ENCODE results near the gene RAP1GAP2. TPM values are rescaled to one million over a fixed set of nuclear protein-coding genes. Genes with fewer than 3 reads are reported as not detected.

RAP1GAP2 gene
- polyA plus RNA-seq, 1 donor, result 21.3 TPM

DNA sequence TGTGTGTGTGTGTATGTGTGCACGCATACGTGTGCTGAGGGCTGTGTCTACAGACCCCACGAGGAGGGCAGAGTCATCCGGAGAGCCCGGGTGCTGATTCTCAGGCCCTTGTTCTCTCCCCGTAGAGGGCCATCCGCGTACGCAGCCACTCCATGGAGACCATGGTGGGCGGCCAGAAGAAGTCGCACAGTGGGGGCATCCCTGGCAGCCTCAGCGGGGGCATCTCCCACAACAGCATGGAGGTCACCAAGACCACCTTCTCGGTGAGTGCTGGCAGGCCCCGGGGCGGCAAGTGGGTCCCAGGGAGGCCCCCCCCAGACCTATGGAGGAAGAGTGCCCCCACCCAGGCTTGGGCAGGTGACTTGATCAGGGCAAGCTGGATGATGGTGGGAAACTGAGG lies 221.7 kb downstream of the RAP1GAP2 start:
- WGBS (ENCODE audit: insufficient coverage, low lambda C conversion rate), result no CpG with 5 or more reads among the region's 15 CpGs
- DNase-seq, result no peak
- Histone ChIP-seq H3K27me3 (ENCODE audit: control insufficient read depth, insufficient read depth, low read length) (no peaks in the 10 kb centered on the region), H3K36me3 (ENCODE audit: control insufficient read depth, insufficient read depth, low read length) (peaks cover 45% of the 10 kb centered on the region), H3K9me3 (ENCODE audit: control insufficient read depth, low read depth, low read length) (no peaks in the 10 kb centered on the region), H3K27ac (ENCODE audit: low read length) (no peak overlapping the region), H3K4me3 (ENCODE audit: low read length) (no peak overlapping the region), H3K4me1 (ENCODE audit: control insufficient read depth, insufficient read depth, low read length) (no peaks in the 10 kb centered on the region)

DNA sequence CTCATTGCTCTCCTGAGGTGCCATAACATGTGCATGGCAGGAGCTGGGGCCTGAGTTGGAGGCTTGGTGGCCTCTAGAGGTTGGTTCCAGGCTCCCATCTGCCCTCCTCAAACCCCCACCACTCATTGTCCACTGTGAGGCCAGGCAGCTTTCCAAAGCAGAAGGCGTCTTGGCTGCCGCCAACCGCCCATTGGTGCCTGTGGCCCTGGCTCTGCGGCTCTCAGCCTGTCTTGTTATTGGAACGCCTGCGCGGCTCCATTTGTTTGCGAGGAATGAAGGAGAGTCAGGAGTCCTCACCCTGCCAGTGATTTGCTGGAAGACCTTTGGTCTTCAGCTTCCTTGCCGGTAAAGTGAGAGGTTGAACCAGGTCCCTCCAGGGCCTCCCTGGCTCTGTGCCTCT lies 223.5 kb downstream of the RAP1GAP2 start:
- no peaks in the 10 kb centered on the region for H3K27me3 ChIP-seq (ENCODE audit: control insufficient read depth, insufficient read depth, low read length)
- WGBS (ENCODE audit: insufficient coverage, low lambda C conversion rate), result no CpG with 5 or more reads among the region's 9 CpGs
- H3K4me1 ChIP-seq (ENCODE audit: control insufficient read depth, insufficient read depth, low read length), result no peaks in the 10 kb centered on the region
- H3K9me3 ChIP-seq (ENCODE audit: control insufficient read depth, low read depth, low read length), result no peaks in the 10 kb centered on the region
- DNase-seq, result no peak
- no peak overlapping the region for H3K4me3 ChIP-seq (ENCODE audit: low read length)
- peaks cover 46% of the 10 kb centered on the region for H3K36me3 ChIP-seq (ENCODE audit: control insufficient read depth, insufficient read depth, low read length)
- H3K27ac ChIP-seq (ENCODE audit: low read length), result no peak overlapping the region

DNA sequence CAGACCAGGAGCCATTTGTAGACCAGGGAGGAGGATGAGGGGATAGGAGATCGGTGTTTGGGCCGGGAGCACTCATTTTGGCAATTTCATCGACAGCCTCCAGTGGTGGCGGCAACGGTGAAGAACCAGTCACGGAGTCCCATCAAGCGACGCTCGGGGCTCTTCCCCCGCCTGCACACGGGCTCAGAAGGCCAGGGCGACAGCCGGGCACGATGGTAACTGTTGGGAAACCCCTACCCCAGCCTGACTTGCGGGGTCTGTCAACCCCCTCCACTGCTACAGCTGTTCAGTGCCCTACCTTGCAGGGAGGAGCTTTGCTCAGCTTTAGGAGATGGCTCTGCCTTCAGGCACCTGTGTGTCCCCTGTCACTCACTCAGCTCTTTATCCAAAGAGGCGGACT lies 224.1 kb downstream of the RAP1GAP2 start:
- H3K36me3 ChIP-seq (ENCODE audit: control insufficient read depth, insufficient read depth, low read length), result peaks cover 43% of the 10 kb centered on the region
- H3K4me1 ChIP-seq (ENCODE audit: control insufficient read depth, insufficient read depth, low read length), result no peaks in the 10 kb centered on the region
- no peak for DNase-seq
- WGBS (ENCODE audit: insufficient coverage, low lambda C conversion rate), result no CpG with 5 or more reads among the region's 16 CpGs
- no peaks in the 10 kb centered on the region for H3K9me3 ChIP-seq (ENCODE audit: control insufficient read depth, low read depth, low read length)
- no peak overlapping the region for H3K4me3 ChIP-seq (ENCODE audit: low read length)
- H3K27ac ChIP-seq (ENCODE audit: low read length), result no peak overlapping the region
- no peaks in the 10 kb centered on the region for H3K27me3 ChIP-seq (ENCODE audit: control insufficient read depth, insufficient read depth, low read length)

DNA sequence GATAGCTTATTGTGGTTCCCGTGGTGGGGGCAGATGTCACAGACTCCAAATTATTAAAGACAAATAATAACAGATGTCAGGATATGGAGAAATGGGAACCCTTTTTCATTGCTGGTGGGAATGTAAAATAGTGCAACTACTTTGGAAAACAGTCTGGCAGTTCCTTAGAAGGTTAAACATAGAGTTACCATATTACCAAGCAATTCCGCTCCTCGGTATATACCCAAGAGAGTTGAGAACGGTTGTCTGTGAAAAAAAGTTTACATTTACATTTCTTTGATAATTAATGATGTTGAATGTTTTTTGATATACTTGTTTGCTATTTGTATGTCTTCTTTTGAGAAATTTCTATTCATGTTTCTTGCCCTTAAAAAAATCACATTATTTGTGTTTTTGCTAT lies 226.0 kb downstream of the RAP1GAP2 start:
- Histone ChIP-seq H3K36me3 (ENCODE audit: control insufficient read depth, insufficient read depth, low read length) (peaks cover 49% of the 10 kb centered on the region), H3K27ac (ENCODE audit: low read length) (no peak overlapping the region), H3K4me1 (ENCODE audit: control insufficient read depth, insufficient read depth, low read length) (no peaks in the 10 kb centered on the region), H3K9me3 (ENCODE audit: control insufficient read depth, low read depth, low read length) (no peaks in the 10 kb centered on the region), H3K4me3 (ENCODE audit: low read length) (no peak overlapping the region), H3K27me3 (ENCODE audit: control insufficient read depth, insufficient read depth, low read length) (no peaks in the 10 kb centered on the region)
- DNase-seq, result no peak
- 100% methylated on average over 3 of the region's 4 CpGs for WGBS (ENCODE audit: insufficient coverage, low lambda C conversion rate)

DNA sequence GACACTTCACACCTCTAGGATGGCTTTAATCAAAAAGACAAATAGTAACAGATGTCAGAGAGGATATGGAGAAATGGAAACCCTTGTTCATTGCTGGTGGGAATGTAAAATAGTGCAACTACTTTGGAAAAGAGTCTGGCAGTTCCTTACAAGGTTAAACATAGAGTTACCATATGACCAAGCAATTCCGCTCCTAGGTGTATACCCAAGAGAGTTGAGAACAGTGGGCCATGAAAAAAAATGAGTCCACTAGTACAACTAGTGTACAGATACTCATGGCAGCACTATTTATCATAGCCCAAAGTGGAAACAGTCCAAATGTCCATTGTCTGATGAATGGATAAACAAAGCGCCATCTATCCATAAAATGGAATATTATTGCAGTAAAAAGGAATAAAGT lies 228.1 kb downstream of the RAP1GAP2 start:
- H3K9me3 ChIP-seq (ENCODE audit: control insufficient read depth, low read depth, low read length), result no peaks in the 10 kb centered on the region
- no CpG with 5 or more reads among the region's 2 CpGs for WGBS (ENCODE audit: insufficient coverage, low lambda C conversion rate)
- no peak overlapping the region for H3K27ac ChIP-seq (ENCODE audit: low read length)
- H3K4me3 ChIP-seq (ENCODE audit: low read length), result no peak overlapping the region
- H3K36me3 ChIP-seq (ENCODE audit: control insufficient read depth, insufficient read depth, low read length), result peaks cover 51% of the 10 kb centered on the region
- H3K4me1 ChIP-seq (ENCODE audit: control insufficient read depth, insufficient read depth, low read length), result no peaks in the 10 kb centered on the region
- no peak for DNase-seq
- no peaks in the 10 kb centered on the region for H3K27me3 ChIP-seq (ENCODE audit: control insufficient read depth, insufficient read depth, low read length)

DNA sequence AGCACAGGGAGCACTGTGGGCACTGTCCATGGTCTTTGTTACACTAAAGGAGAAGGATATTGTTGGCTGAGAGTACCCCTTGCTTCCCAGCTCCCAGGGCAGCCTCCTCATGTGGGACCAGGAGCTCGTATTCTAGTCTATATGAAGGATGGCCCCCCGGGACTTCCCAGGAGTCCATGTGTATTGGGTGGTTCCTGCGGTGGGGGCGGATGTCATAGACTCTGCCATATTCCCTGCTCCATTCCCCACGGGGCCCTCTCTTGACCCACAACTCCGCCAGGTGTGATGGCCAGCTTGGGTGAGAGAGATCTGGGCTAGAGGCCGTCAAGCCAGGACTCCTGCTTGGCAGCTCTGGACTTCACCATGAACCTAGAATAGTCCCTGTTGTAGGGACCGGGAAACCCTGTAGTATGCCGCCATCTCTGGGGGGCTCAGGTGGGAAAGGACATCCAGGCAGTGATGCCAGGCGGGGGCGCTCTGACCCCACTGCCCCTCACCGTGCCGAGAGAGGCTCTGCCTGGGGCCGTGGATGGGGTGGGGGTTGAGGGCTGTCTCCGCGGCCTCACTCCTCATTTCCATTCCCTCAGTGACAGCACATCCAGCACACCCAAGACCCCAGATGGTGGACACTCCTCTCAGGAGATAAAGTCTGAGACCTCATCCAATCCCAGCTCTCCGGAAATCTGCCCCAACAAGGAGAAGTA lies 229.3 kb downstream of the RAP1GAP2 start:
- Histone ChIP-seq H3K27ac (ENCODE audit: low read length) (no peak overlapping the region), H3K27me3 (ENCODE audit: control insufficient read depth, insufficient read depth, low read length) (no peaks in the 10 kb centered on the region), H3K9me3 (ENCODE audit: control insufficient read depth, low read depth, low read length) (no peaks in the 10 kb centered on the region), H3K36me3 (ENCODE audit: control insufficient read depth, insufficient read depth, low read length) (peaks cover 45% of the 10 kb centered on the region), H3K4me3 (ENCODE audit: low read length) (no peak overlapping the region), H3K4me1 (ENCODE audit: control insufficient read depth, insufficient read depth, low read length) (no peaks in the 10 kb centered on the region)
- no peak for DNase-seq
- WGBS (ENCODE audit: insufficient coverage, low lambda C conversion rate), result no CpG with 5 or more reads among the region's 17 CpGs

DNA sequence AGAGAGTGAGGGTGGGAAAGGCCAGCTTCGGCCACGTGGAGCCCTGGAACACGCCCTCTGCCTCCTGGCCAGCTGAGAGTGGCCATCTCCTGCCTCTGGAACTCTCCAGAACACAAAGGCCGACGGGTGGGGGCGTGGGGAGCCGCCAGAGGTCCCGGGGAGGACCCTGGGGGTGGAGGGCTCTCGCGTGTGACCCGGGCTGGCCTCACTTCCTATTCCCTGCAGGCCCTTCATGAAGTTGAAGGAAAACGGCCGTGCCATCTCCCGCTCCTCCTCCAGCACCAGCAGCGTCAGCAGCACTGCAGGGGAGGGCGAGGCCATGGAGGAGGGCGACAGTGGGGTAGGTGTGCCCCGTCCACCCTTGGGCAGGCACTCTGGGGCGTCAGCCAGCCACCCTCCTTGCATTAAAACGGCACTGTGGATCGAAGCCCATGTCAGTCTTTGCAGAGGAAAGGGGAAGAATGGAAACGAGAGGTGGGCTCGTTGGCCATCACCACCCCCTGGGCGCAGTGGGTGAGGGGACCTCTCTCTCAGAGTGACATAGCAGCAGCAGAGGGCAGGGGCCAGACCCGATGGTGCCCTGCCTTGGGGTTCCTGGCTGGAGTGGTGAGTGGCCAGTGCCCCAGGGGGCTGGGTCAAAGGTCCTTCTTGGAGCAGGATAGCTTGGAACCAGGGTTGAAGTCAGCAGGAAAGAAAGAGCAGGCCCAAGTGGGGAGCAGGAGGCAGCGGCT lies 230.1 kb downstream of the RAP1GAP2 start:
- Histone ChIP-seq H3K27ac (ENCODE audit: low read length) (no peak overlapping the region), H3K4me1 (ENCODE audit: control insufficient read depth, insufficient read depth, low read length) (no peaks in the 10 kb centered on the region), H3K4me3 (ENCODE audit: low read length) (no peak overlapping the region), H3K9me3 (ENCODE audit: control insufficient read depth, low read depth, low read length) (no peaks in the 10 kb centered on the region), H3K27me3 (ENCODE audit: control insufficient read depth, insufficient read depth, low read length) (no peaks in the 10 kb centered on the region), H3K36me3 (ENCODE audit: control insufficient read depth, insufficient read depth, low read length) (peaks cover 48% of the 10 kb centered on the region)
- no CpG with 5 or more reads among the region's 26 CpGs for WGBS (ENCODE audit: insufficient coverage, low lambda C conversion rate)
- DNase-seq, result no peak

DNA sequence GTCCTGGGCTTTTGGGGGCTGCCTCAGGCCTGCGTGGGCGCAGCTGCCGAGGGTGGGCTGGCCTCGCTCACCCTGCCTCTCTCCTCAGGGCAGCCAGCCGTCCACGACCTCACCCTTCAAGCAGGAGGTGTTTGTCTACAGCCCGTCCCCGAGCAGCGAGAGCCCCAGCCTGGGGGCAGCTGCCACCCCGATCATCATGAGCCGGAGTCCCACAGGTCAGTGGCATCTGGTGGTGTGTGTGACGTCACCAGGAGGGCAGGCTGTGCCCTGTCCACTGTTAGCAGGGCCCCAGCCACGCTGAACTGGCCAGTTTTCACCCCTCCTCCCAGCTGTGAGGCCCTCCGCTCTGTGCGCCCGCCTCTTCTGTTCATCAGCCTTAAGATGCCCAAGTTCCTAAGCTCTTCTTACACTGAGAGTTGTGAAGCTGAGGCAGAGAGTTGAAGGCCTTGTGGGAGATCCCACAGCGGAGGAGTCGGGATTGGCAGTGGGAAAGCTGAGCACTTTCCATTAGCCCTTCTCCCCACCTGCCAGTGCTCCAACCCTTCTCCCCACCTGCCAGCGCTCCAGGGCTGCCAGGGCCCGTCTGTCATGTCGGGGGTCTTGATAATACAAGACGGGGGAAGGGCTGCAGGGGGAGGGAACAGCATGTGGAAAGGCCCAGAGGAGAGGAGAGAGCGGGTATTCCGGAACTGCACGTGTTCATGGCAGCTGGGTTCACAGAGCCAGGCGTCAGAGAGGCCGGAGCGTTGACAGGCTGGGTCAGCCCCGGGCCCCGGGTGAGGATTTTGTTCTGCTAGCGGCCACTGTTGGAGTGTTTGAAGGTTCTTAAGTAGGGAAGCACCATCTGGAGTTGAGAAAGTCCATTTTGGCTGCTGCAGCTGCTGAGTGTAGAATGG lies 230.9 kb downstream of the RAP1GAP2 start:
- WGBS (ENCODE audit: insufficient coverage, low lambda C conversion rate), result 100% methylated on average over 1 of the region's 31 CpGs
- Histone ChIP-seq H3K4me1 (ENCODE audit: control insufficient read depth, insufficient read depth, low read length) (no peaks in the 10 kb centered on the region), H3K9me3 (ENCODE audit: control insufficient read depth, low read depth, low read length) (no peaks in the 10 kb centered on the region), H3K27me3 (ENCODE audit: control insufficient read depth, insufficient read depth, low read length) (no peaks in the 10 kb centered on the region), H3K36me3 (ENCODE audit: control insufficient read depth, insufficient read depth, low read length) (peaks cover 42% of the 10 kb centered on the region), H3K4me3 (ENCODE audit: low read length) (no peak overlapping the region), H3K27ac (ENCODE audit: low read length) (no peak overlapping the region)
- DNase-seq, result no peak

DNA sequence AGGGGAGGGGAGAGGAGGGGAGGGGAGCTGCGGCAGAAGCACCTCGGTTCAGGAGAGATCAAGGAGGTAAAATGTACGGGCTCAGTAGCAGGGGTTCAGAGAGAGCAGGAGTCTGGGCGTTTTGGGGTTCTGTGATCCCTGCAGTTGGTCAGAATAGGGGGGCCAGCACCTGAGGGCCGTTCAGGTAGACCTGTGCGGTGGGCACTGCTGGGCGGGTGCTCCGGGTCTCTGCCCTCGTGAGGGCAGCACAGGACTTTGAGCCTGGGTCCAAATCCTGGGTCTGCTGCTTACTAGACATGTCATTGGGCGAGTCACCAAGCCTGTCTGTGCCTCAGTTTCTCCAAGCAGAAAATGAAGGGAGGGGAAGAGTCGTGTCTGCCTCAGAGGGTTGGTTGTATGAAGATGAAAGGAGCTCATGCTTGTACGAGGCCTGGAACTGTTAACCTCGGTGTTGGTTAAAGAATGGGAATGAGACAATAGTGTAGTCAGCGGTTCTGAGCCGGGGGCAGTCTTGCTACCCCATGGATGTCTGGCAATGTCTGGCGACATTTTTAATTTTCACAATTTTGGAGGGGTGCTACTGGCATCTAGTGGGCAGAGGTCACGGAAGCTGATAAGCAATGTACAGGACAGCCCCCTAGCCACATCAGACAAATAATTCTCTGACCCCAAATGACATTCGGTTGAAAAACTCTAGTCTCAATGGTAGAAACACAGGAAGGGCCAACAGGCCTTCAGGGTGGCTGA lies 231.7 kb downstream of the RAP1GAP2 start:
- DNase-seq, result no peak

More for the DNA sequence above, 231.7 kb downstream of the RAP1GAP2 start:
- no peak overlapping the region for H3K4me3 ChIP-seq (ENCODE audit: low read length)
- no peak overlapping the region for H3K27ac ChIP-seq (ENCODE audit: low read length)
- H3K36me3 ChIP-seq (ENCODE audit: control insufficient read depth, insufficient read depth, low read length), result peaks cover 40% of the 10 kb centered on the region
- 100% methylated on average over 2 of the region's 18 CpGs for WGBS (ENCODE audit: insufficient coverage, low lambda C conversion rate)
- no peaks in the 10 kb centered on the region for H3K27me3 ChIP-seq (ENCODE audit: control insufficient read depth, insufficient read depth, low read length)
- H3K9me3 ChIP-seq (ENCODE audit: control insufficient read depth, low read depth, low read length), result no peaks in the 10 kb centered on the region
- H3K4me1 ChIP-seq (ENCODE audit: control insufficient read depth, insufficient read depth, low read length), result no peaks in the 10 kb centered on the region

Measured in large intestine (tissue), 3 donors.